Measurements from ENCODE around the gene G0S2. TPM values are rescaled to one million over a fixed set of nuclear protein-coding genes. Genes with fewer than 3 reads are reported as not detected.

G0S2 gene
- total RNA-seq, 2 donors from 2014 or later, result 11.0 to 83.5 TPM

- no peaks in the 10 kb centered on the region for H3K36me3 ChIP-seq
- no peaks in the 10 kb centered on the region for H3K27me3 ChIP-seq (replicated peaks; ENCODE audit: insufficient read depth)
- no peak for TF ChIP-seq CTCF (IDR thresholded peaks at IDR 0.05)
- H3K4me3 ChIP-seq, result no peak overlapping the region
- no peaks in the 10 kb centered on the region for H3K9me3 ChIP-seq
- ATAC-seq (ENCODE audit: insufficient number of reproducible peaks, low FRiP score, low read depth), result no peak
- peaks cover 11 to 14% of the 10 kb centered on the region in 2 donors for H3K4me1 ChIP-seq (ENCODE audit: control insufficient read depth in 1 of 2, low read depth in 2 of 2)
- no peak for DNase-seq (ENCODE audit: low spot score)
- H3K27ac ChIP-seq, result no peak overlapping the region
Measured at GRCh38 chr1:209673631-209674417, 1.4 kb upstream of the G0S2 start.

GRCh38 chr1:209675565-209676154, 448 bp downstream of the G0S2 start:
- no peaks in the 10 kb centered on the region for H3K27me3 ChIP-seq (replicated peaks; ENCODE audit: insufficient read depth)
- peak overlapping the region; percentile 73 for H3K4me3 ChIP-seq

GRCh38 chr1:209678981-209679539, 3.8 kb downstream of the G0S2 start:
- Histone ChIP-seq H3K36me3 (no peaks in the 10 kb centered on the region), H3K9me3 (no peaks in the 10 kb centered on the region), H3K27ac (no peak overlapping the region), H3K4me3 (no peak overlapping the region), H3K27me3 (replicated peaks; ENCODE audit: insufficient read depth) (no peaks in the 10 kb centered on the region), H3K4me1 (ENCODE audit: control insufficient read depth in 1 of 2, low read depth in 2 of 2) (peaks cover 11 to 14% of the 10 kb centered on the region in 2 donors)
- ATAC-seq (ENCODE audit: insufficient number of reproducible peaks, low FRiP score, low read depth), result no peak
- no peak for TF ChIP-seq CTCF (IDR thresholded peaks at IDR 0.05)
- DNase-seq (ENCODE audit: low spot score), result no peak

More at GRCh38 chr1:209675565-209676154, 448 bp downstream of the G0S2 start:
- no peak for DNase-seq (ENCODE audit: low spot score)
- Histone ChIP-seq H3K9me3 (no peaks in the 10 kb centered on the region), H3K36me3 (no peaks in the 10 kb centered on the region), H3K4me1 (ENCODE audit: control insufficient read depth in 1 of 2, low read depth in 2 of 2) (peaks cover 11 to 14% of the 10 kb centered on the region in 2 donors), H3K27ac (no peak overlapping the region)
- no peak for ATAC-seq (ENCODE audit: insufficient number of reproducible peaks, low FRiP score, low read depth)
- TF ChIP-seq CTCF (IDR thresholded peaks at IDR 0.05), result no peak

- Histone ChIP-seq H3K27ac (no peak overlapping the region), H3K4me1 (ENCODE audit: control insufficient read depth in 1 of 2, low read depth in 2 of 2) (no peaks in the 10 kb centered on the region), H3K9me3 (no peaks in the 10 kb centered on the region), H3K27me3 (replicated peaks; ENCODE audit: insufficient read depth) (no peaks in the 10 kb centered on the region), H3K4me3 (no peak overlapping the region), H3K36me3 (no peaks in the 10 kb centered on the region)
- no peak for ATAC-seq (ENCODE audit: insufficient number of reproducible peaks, low FRiP score, low read depth)
- no peak for TF ChIP-seq CTCF (IDR thresholded peaks at IDR 0.05)
- no peak for DNase-seq (ENCODE audit: low spot score)
Measured at GRCh38 chr1:209685821-209686220, 10.6 kb downstream of the G0S2 start.

GRCh38 chr1:209686322-209686721, 11.1 kb downstream of the G0S2 start:
- ATAC-seq (ENCODE audit: insufficient number of reproducible peaks, low FRiP score, low read depth) (no peak), DNase-seq (ENCODE audit: low spot score) (no peak)
- no peaks in the 10 kb centered on the region for H3K9me3 ChIP-seq
- no peak for TF ChIP-seq CTCF (IDR thresholded peaks at IDR 0.05)
- no peak overlapping the region for H3K27ac ChIP-seq
- no peaks in the 10 kb centered on the region for H3K4me1 ChIP-seq (ENCODE audit: control insufficient read depth in 1 of 2, low read depth in 2 of 2)
- H3K27me3 ChIP-seq (replicated peaks; ENCODE audit: insufficient read depth), result no peaks in the 10 kb centered on the region
- H3K36me3 ChIP-seq, result no peaks in the 10 kb centered on the region
- no peak overlapping the region for H3K4me3 ChIP-seq
